ENCODE results near the gene ARID1A. TPM values are rescaled to one million over a fixed set of nuclear protein-coding genes. Genes with fewer than 3 reads are reported as not detected.

Gene ARID1A
- total RNA-seq, 4 donors from 2014 or later: 49.6 to 90.0 (median 54.3) TPM

DNA sequence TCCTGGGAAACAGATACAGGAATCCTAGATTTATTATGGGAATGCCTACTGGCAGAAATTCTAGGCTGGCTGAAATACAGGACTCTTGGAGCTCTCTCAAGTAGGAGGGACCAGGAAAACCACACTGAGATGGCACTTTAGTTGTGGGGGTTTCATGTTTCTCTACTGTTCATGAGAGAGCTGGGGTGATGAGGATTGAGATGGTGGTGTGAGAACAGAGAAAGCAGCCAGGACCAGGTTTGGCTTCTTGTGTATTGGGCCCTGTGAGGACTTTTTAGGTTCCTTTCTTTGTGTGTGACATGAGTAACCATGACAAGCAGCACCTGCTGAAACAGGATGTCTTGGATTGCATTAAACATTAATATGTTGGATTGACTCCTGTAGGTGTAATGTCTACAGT, 4.9 kb downstream of the ARID1A start:
- H3K9me3 ChIP-seq: no peaks in the 10 kb centered on the region
- no peaks in the 10 kb centered on the region for H3K36me3 ChIP-seq
- no peak for TF ChIP-seq EP300 (IDR thresholded peaks at IDR 0.05)
- TF ChIP-seq, protein P1, sequence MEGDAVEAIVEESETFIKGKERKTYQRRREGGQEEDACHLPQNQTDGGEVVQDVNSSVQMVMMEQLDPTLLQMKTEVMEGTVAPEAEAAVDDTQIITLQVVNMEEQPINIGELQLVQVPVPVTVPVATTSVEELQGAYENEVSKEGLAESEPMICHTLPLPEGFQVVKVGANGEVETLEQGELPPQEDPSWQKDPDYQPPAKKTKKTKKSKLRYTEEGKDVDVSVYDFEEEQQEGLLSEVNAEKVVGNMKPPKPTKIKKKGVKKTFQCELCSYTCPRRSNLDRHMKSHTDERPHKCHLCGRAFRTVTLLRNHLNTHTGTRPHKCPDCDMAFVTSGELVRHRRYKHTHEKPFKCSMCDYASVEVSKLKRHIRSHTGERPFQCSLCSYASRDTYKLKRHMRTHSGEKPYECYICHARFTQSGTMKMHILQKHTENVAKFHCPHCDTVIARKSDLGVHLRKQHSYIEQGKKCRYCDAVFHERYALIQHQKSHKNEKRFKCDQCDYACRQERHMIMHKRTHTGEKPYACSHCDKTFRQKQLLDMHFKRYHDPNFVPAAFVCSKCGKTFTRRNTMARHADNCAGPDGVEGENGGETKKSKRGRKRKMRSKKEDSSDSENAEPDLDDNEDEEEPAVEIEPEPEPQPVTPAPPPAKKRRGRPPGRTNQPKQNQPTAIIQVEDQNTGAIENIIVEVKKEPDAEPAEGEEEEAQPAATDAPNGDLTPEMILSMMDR (IDR thresholded peaks at IDR 0.05): no peak
- no peak for TF ChIP-seq POLR2A (IDR thresholded peaks at IDR 0.05)
- no peaks in the 10 kb centered on the region for H3K27me3 ChIP-seq
- no peak overlapping the region for H3K4me3 ChIP-seq
- H3K27ac ChIP-seq: peak overlapping the region in 2 of 4 donors; percentile 40 to 98
- peaks cover 6 to 76% (median 66%) of the 10 kb centered on the region in 4 donors for H3K4me1 ChIP-seq
- no peak for DNase-seq (ENCODE audit: low spot score in 2 of 2)

- H3K4me3 ChIP-seq: no peak overlapping the region
- no peaks in the 10 kb centered on the region for H3K9me3 ChIP-seq
- 48 to 49% methylated on average over 5 of the region's 5 CpGs for WGBS, 2 donors
- DNase-seq (ENCODE audit: low spot score in 2 of 2): no peak
- no peak for TF ChIP-seq EP300 (IDR thresholded peaks at IDR 0.05)
- TF ChIP-seq, protein P1 (IDR thresholded peaks at IDR 0.05): no peak
- TF ChIP-seq POLR2A (IDR thresholded peaks at IDR 0.05): no peak
- H3K27me3 ChIP-seq: no peaks in the 10 kb centered on the region
- H3K27ac ChIP-seq: peak overlapping the region in 3 of 4 donors; percentile 35 to 98 (median 40)
- peaks cover 6 to 83% (median 72%) of the 10 kb centered on the region in 4 donors for H3K4me1 ChIP-seq
- no peaks in the 10 kb centered on the region for H3K36me3 ChIP-seq
Measured at GRCh38 chr1:26701266-26701994, 5.6 kb downstream of the ARID1A start.

DNA sequence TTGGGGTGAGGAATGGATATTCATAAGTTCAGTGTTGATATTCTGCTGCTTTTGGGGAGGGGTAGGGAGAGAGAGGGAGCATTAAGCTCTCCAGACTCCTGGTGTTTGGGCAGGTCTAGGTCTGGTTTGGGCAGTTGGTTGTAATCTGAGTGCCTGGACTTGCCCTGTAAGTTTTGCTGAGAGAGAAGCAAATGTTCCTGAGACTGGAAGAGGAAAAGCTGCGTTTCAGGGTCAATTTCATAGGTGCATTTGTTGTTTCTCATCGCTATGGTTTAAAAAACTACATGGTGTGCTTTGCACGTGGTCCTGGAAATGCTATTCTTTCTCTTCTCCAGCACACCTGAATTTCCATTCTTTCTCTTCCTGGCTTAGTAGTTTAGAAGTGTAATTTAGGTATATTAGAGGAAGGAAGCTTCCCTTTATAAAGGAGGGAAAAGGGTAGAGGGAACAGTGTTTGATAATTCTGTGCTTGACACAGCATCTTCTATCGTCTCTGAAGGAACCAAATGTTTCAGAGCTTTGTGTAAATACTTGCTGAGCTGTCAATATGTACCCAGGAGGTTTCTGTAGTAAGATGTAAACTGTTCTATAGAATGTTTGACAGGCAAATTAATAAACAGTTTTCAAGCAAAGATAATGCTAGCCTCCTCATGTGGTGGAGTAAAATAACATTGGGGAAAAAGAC, 6.3 kb downstream of the ARID1A start:
- TF ChIP-seq EP300 (IDR thresholded peaks at IDR 0.05) (no peak), POLR2A (IDR thresholded peaks at IDR 0.05) (no peak)
- TF ChIP-seq, protein P1 (IDR thresholded peaks at IDR 0.05): no peak
- H3K9me3 ChIP-seq: no peaks in the 10 kb centered on the region
- peak overlapping the region in 3 of 4 donors; percentile 30 to 98 (median 35) for H3K27ac ChIP-seq
- H3K36me3 ChIP-seq: no peaks in the 10 kb centered on the region
- no peak overlapping the region for H3K4me3 ChIP-seq
- peaks cover 6 to 90% (median 79%) of the 10 kb centered on the region in 4 donors for H3K4me1 ChIP-seq
- 15 to 18% methylated on average over 4 of the region's 4 CpGs for WGBS, 2 donors
- no peaks in the 10 kb centered on the region for H3K27me3 ChIP-seq
- DNase-seq (ENCODE audit: low spot score in 2 of 2): no peak

DNA sequence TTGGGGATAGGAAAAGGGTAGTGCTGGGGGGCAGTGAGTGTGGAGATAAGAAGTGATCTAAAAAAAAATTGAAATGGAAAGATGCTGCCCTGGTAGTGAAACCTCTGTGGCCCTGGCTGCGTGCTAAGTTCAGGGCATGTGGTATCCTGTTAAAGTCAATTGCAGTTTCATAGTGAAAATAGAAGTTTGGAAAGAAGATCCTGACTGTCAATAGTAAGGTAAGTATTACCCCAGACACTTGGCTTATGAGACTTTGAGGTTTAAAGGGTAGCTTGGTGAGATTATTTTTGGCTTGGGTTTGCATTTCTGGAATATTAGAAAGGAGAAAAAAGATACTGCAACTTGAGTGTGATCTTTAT, 6.8 kb downstream of the ARID1A start:
- no peaks in the 10 kb centered on the region for H3K27me3 ChIP-seq
- H3K4me1 ChIP-seq: peaks cover 6 to 95% (median 84%) of the 10 kb centered on the region in 4 donors
- H3K36me3 ChIP-seq: no peaks in the 10 kb centered on the region
- H3K27ac ChIP-seq: peak overlapping the region in 1 of 4 donors; percentile 30
- no peak for DNase-seq (ENCODE audit: low spot score in 2 of 2)
- no peak overlapping the region for H3K4me3 ChIP-seq
- no peaks in the 10 kb centered on the region for H3K9me3 ChIP-seq
- WGBS, 2 donors: 27 to 38% methylated on average over 1 of the region's 1 CpG
- TF ChIP-seq EP300 (IDR thresholded peaks at IDR 0.05) (no peak), POLR2A (IDR thresholded peaks at IDR 0.05) (no peak)
- TF ChIP-seq, protein P1 (IDR thresholded peaks at IDR 0.05): no peak

DNA sequence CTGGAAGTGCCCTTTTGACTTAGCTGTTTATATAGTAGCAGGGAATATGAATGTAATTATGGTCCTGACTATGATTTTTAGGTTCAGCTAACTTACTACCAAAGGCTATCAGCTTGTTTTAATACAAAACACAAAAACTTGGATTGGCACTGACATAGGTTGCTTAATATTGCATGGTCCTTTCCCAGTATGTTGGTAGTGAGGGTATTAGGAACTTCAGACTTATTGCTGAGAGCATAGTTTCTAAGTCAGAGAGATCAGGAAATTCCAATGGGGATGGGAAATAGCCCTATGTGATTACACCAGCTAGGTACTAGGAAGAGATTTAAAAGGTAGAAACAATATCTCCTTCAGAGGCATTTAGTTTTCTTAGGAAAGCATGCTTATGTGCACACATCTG, 7.7 kb downstream of the ARID1A start:
- Histone ChIP-seq H3K36me3 (peaks cover 0 to 1% (median 0%) of the 10 kb centered on the region in 3 donors), H3K27me3 (no peaks in the 10 kb centered on the region), H3K4me3 (no peak overlapping the region), H3K4me1 (peaks cover 6 to 98% (median 87%) of the 10 kb centered on the region in 4 donors), H3K27ac (peak overlapping the region in 2 of 4 donors; percentile 15 to 30), H3K9me3 (no peaks in the 10 kb centered on the region)
- TF ChIP-seq POLR2A (IDR thresholded peaks at IDR 0.05): no peak
- TF ChIP-seq, protein P1 (IDR thresholded peaks at IDR 0.05): no peak
- TF ChIP-seq EP300 (IDR thresholded peaks at IDR 0.05): no peak
- DNase-seq (ENCODE audit: low spot score in 2 of 2): no peak
